OCI-LY1 (cell line): ENCODE results near the gene PRICKLE4.

Experiments
- H2AFZ ChIP-seq: fragments of 200-600 bp; sonication (generic), shearing (Covaris generic); 2 replicates; pipeline ENCODE4 v1.6.0; 2014; ENCODE audit warnings: antibody characterized with exemption, mild to moderate bottlenecking, low read length
- H3F3A ChIP-seq: fragments of 200-600 bp; sonication (generic), shearing (Covaris generic); 2 replicates; pipeline ENCODE4 v1.6.0; 2014; ENCODE audit warnings: mild to moderate bottlenecking, antibody characterized with exemption, low read length, moderate library complexity; ENCODE audit not compliant: insufficient read depth
- H3K27ac ChIP-seq: fragments of 200-600 bp; sonication (generic); 2 replicates; pipeline ENCODE4 v1.5.1; 2014; ENCODE audit warnings: low read length, mixed run types, mild to moderate bottlenecking, low read depth; ENCODE audit not compliant: poor library complexity, severe bottlenecking
- H3K27me3 ChIP-seq: fragments of 200-600 bp; sonication (generic); 2 replicates; pipeline ENCODE4 v1.6.0; 2014; ENCODE audit warnings: antibody characterized with exemption, mild to moderate bottlenecking, low read length, moderate library complexity; ENCODE audit not compliant: insufficient read depth
- H3K36me3 ChIP-seq: fragments of 200-600 bp; sonication (generic); 2 replicates; pipeline ENCODE4 v1.6.1; 2014; ENCODE audit warnings: mild to moderate bottlenecking, antibody characterized with exemption, low read length, moderate library complexity, mixed read lengths; ENCODE audit not compliant: insufficient read depth
- H3K4me1 ChIP-seq: fragments of 200-600 bp; sonication (generic); 2 replicates; pipeline ENCODE4 v1.5.1; 2014; ENCODE audit warnings: mild to moderate bottlenecking, low read length, moderate library complexity; ENCODE audit not compliant: insufficient read depth, severe bottlenecking
- H3K4me2 ChIP-seq: fragments of 200-600 bp; sonication (generic), shearing (Covaris generic); 2 replicates; pipeline ENCODE4 v1.6.1; 2014; ENCODE audit warnings: low read length
- H3K4me3 ChIP-seq: fragments of 200-600 bp; sonication (generic); 2 replicates; pipeline ENCODE4 v1.5.1; 2014; ENCODE audit warnings: low read length, low read depth, mild to moderate bottlenecking, mixed read lengths; ENCODE audit not compliant: poor library complexity, severe bottlenecking
- H3K79me2 ChIP-seq: fragments of 200-600 bp; shearing (Covaris generic); 2 replicates; pipeline ENCODE4 v1.6.1; 2016; ENCODE audit warnings: mixed run types, low read length, mixed read lengths; ENCODE audit not compliant: insufficient read depth
- H3K9ac ChIP-seq: fragments of 200-600 bp; sonication (generic), shearing (Covaris generic); 2 replicates; pipeline ENCODE4 v1.6.1; 2014; ENCODE audit warnings: mild to moderate bottlenecking, low read length, mixed read lengths
- H3K9me2 ChIP-seq: fragments of 200-600 bp; sonication (generic), shearing (Covaris generic); 2 replicates; pipeline ENCODE4 v1.6.1; 2014; ENCODE audit warnings: low read depth, mild to moderate bottlenecking, low read length, mixed read lengths
- H3K9me3 ChIP-seq: fragments of 200-600 bp; shearing (Covaris generic); 2 replicates; pipeline ENCODE4 v1.6.1; 2014; ENCODE audit warnings: low read length, mixed read lengths
- H4K20me1 ChIP-seq: fragments of 200-600 bp; sonication (generic), shearing (Covaris generic); 2 replicates; pipeline ENCODE4 v1.6.0; 2016; ENCODE audit warnings: mild to moderate bottlenecking, low read length; ENCODE audit not compliant: insufficient read depth
- CTCF ChIP-seq: fragments of 200-600 bp; sonication (generic), shearing (Covaris generic); IDR thresholded peaks from 2 replicates; pipeline ENCODE4 v1.5.1; 2017; ENCODE audit warnings: mild to moderate bottlenecking, antibody characterized with exemption, low read length, moderate library complexity, mixed read lengths
- EZH2 ChIP-seq: fragments of 200-600 bp; sonication (generic), shearing (Covaris generic); IDR thresholded peaks from 2 replicates; pipeline ENCODE4 v1.8.0; 2017; ENCODE audit warnings: borderline replicate concordance, mixed run types, mild to moderate bottlenecking, antibody characterized with exemption, low read length, moderate library complexity, mixed read lengths

PRICKLE4 gene

GRCh38 chr6:41824571-41825569, 44.3 kb downstream of the PRICKLE4 start:
- Histone ChIP-seq H3K27ac (no peak overlapping the region), H3K4me3 (no peak overlapping the region), H3K9ac (no peak overlapping the region), H3K9me3 (no peaks in the 10 kb centered on the region), H3F3A (no peaks in the 10 kb centered on the region), H2AFZ (no peak overlapping the region), H3K9me2 (no peaks in the 10 kb centered on the region), H3K36me3 (no peaks in the 10 kb centered on the region), H3K79me2 (no peaks in the 10 kb centered on the region), H3K4me1 (no peaks in the 10 kb centered on the region), H3K4me2 (no peak overlapping the region), H3K27me3 (no peaks in the 10 kb centered on the region), H4K20me1 (no peaks in the 10 kb centered on the region)
- TF ChIP-seq EZH2 (no peak), CTCF (no peak)

- Histone ChIP-seq H3K27ac (no peak overlapping the region), H3K9me3 (no peaks in the 10 kb centered on the region), H3K79me2 (no peaks in the 10 kb centered on the region), H3K4me2 (no peak overlapping the region), H4K20me1 (no peaks in the 10 kb centered on the region), H3K9me2 (no peaks in the 10 kb centered on the region), H3K36me3 (no peaks in the 10 kb centered on the region), H3K9ac (no peak overlapping the region), H3K4me1 (no peaks in the 10 kb centered on the region), H3K27me3 (no peaks in the 10 kb centered on the region), H3F3A (no peaks in the 10 kb centered on the region), H3K4me3 (no peak overlapping the region), H2AFZ (no peak overlapping the region)
- no peak for TF ChIP-seq EZH2
- TF ChIP-seq CTCF: no peak
These were observed 45.9 kb downstream of the PRICKLE4 start for GRCh38 chr6:41826343-41827022.

GRCh38 chr6:41832263-41832662, 51.7 kb downstream of the PRICKLE4 start:
- no peak overlapping the region for H2AFZ ChIP-seq
- TF ChIP-seq EZH2: no peak
- TF ChIP-seq CTCF: no peak

More at GRCh38 chr6:41832263-41832662, 51.7 kb downstream of the PRICKLE4 start:
- H3K9ac ChIP-seq: no peak overlapping the region
- no peak overlapping the region for H3K4me2 ChIP-seq
- no peaks in the 10 kb centered on the region for H3K9me2 ChIP-seq
- H4K20me1 ChIP-seq: no peaks in the 10 kb centered on the region
- peaks cover 7% of the 10 kb centered on the region for H3K4me1 ChIP-seq
- no peak overlapping the region for H3K4me3 ChIP-seq
- peaks cover 7% of the 10 kb centered on the region; the same call in 1 of the 2 replicates for H3K36me3 ChIP-seq
- no peak overlapping the region for H3K27ac ChIP-seq
- no peaks in the 10 kb centered on the region for H3K27me3 ChIP-seq
- H3K9me3 ChIP-seq: no peaks in the 10 kb centered on the region
- H3F3A ChIP-seq: no peaks in the 10 kb centered on the region
- no peaks in the 10 kb centered on the region for H3K79me2 ChIP-seq
